ENCODE data around the gene B4GALT2.

Gene B4GALT2

DNA sequence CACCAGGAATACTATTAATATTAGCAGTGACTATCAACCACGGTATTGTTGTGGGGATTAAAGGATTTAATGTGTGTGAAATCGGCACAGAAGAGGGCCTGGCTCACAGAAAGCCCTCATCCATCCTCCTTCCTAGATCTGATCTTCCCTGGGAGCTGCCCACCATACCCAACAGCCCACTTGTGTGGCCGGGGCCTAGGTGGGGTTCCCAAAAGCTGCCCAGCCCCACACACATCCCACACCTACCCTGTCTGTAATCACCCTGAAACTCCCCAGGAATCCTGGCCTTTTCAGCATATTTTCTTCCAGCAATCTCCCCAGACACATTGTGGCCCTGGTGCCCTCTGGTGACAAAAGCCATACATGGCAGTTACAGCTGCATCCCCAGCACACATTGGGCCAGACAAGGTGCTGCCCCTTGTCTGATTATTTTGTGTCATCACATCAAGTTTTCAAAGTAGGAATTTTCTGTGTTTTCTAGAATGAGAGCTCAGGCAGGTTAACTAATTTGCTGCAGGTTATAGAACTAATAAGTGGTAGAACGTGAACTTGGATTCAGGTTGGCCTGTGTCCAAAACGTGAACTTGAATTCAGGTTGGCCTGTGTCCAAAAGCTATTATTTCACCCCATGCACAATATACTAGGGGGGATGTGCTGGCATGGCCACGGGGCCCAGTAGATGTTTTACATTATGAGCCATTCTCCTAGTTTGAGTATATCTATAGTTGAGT, 57.6 kb downstream of the B4GALT2 start:
- TF ChIP-seq, protein P1, sequence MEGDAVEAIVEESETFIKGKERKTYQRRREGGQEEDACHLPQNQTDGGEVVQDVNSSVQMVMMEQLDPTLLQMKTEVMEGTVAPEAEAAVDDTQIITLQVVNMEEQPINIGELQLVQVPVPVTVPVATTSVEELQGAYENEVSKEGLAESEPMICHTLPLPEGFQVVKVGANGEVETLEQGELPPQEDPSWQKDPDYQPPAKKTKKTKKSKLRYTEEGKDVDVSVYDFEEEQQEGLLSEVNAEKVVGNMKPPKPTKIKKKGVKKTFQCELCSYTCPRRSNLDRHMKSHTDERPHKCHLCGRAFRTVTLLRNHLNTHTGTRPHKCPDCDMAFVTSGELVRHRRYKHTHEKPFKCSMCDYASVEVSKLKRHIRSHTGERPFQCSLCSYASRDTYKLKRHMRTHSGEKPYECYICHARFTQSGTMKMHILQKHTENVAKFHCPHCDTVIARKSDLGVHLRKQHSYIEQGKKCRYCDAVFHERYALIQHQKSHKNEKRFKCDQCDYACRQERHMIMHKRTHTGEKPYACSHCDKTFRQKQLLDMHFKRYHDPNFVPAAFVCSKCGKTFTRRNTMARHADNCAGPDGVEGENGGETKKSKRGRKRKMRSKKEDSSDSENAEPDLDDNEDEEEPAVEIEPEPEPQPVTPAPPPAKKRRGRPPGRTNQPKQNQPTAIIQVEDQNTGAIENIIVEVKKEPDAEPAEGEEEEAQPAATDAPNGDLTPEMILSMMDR (IDR thresholded peaks at IDR 0.05; ENCODE audit: low read depth, low read length) = peak; percentile 79
- peak; percentile 68 to 81 for DNase-seq (ENCODE audit: low read depth in 2 of 2)
- H3K4me3 ChIP-seq (replicated peaks in 1 of 2; ENCODE audit: low read depth in 2 of 2, low read length in 2 of 2) = no peak overlapping the region

DNA sequence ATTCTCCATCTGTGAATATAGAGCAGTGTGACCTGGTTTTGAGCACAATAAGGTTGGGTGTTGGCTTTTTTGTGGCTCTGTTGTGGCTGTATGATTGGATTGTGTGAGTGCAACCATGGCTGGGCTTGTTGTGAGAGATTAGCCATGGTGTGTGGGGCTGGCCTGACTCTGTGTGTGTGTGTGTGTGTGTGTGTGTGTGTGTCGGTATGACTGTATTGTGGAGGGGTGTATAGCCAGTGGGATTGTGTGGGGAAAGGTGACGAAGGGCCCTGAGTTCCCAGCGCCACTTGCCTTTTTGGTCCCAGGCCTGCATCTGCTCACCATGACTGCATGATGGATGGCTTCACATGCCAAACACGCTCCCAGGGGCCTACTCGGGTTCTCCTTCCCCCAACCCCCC, 58.1 kb downstream of the B4GALT2 start:
- no peak for DNase-seq (ENCODE audit: low read depth in 2 of 2)
- TF ChIP-seq, protein P1 (IDR thresholded peaks at IDR 0.05; ENCODE audit: low read depth, low read length) = no peak
- no peak overlapping the region for H3K4me3 ChIP-seq (replicated peaks in 1 of 2; ENCODE audit: low read depth in 2 of 2, low read length in 2 of 2)

DNA sequence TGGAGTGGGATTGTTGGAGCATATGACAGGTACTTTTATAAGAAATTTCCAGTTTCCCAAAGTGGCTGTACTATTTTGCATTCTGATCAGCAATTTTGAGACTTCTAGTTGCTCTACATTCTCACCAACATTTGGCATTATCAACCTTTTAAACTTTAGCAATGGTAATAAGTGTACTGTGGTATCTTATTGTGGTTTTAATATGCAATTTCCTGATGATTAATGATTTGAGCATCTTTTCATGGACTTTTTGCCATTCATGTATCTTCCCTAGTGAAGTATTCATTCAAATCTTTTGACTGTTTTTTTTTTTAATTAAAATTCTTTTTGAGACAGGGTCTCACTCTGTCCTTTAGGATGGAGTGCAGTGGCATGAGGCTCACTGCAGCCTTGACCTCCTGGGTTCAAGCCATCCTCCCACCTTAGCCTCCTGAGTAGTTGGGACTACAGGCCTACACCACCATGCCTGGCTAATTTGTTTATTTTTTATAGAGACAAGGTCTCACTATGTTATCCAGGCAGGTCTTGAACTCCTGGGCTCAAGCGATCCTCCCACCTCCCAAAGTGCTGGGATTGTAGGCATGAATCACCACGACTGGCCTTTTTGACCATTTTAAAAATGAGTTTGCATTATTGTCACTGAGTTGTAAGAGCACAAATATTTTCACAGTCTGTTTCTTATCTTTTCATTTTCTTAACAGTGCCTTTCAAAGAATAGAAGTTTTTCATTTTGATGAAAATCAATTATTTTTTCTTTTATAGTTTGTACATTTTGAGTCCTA, 60.1 kb downstream of the B4GALT2 start:
- H3K4me3 ChIP-seq (replicated peaks in 1 of 2; ENCODE audit: low read depth in 2 of 2, low read length in 2 of 2) = no peak overlapping the region
- DNase-seq (ENCODE audit: low read depth in 2 of 2) = peak in 1 of 2 donors; percentile 75
- TF ChIP-seq, protein P1 (IDR thresholded peaks at IDR 0.05; ENCODE audit: low read depth, low read length) = no peak

DNA sequence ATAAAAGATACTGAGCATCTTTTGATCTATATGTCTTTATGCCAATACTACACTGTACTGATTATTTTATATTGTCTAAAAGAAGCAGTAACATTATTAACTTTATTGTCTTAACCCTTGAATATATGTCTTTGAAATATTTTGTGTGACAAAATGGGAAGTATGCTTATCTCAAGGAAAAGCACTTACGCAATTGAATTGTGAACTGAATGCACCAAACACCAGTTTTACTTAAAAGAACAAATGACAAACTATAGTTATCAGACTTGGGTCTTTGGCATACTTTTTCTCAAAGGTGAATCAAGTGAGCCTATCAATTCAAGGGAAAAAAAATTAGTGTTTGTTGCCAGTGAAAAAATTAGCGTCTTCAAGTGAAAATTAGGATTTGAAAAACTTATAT, 61.4 kb downstream of the B4GALT2 start:
- peak; percentile 22 to 39 for DNase-seq (ENCODE audit: low read depth in 2 of 2)
- TF ChIP-seq, protein P1 (IDR thresholded peaks at IDR 0.05; ENCODE audit: low read depth, low read length) = no peak
- no peak overlapping the region for H3K4me3 ChIP-seq (replicated peaks in 1 of 2; ENCODE audit: low read depth in 2 of 2, low read length in 2 of 2)

All from cardiac fibroblast (primary cell).